Stromal cell of bone marrow (primary cell): ENCODE data around the gene HAGHL.

Experiments used
- DNase-seq: peaks from one replicate; pipeline ENCODE4 v3.0.0-alpha.2; 2012; ENCODE audit warnings: low read depth

The HAGHL gene

GRCh38 chr16:721765-722540 lies 5.0 kb upstream of the HAGHL start:
- DNase-seq: no peak

GRCh38 chr16:722835-723633 lies 3.9 kb upstream of the HAGHL start:
- DNase-seq: no peak

- DNase-seq: no peak
These were observed 3.2 kb upstream of the HAGHL start for GRCh38 chr16:723695-724094.

GRCh38 chr16:724188-725040 lies 2.5 kb upstream of the HAGHL start:
- DNase-seq: no peak

- no peak for DNase-seq
These were observed 1.9 kb upstream of the HAGHL start for GRCh38 chr16:725041-725376.

GRCh38 chr16:725463-726187 lies 1.3 kb upstream of the HAGHL start:
- DNase-seq: no peak

GRCh38 chr16:726188-726437 lies 793 bp upstream of the HAGHL start:
- no peak for DNase-seq

GRCh38 chr16:727291-727977 lies 528 bp downstream of the HAGHL start:
- DNase-seq: no peak

GRCh38 chr16:728131-728889 lies 1.4 kb downstream of the HAGHL start:
- DNase-seq: no peak

GRCh38 chr16:728890-729744 lies 2.2 kb downstream of the HAGHL start:
- DNase-seq: no peak

GRCh38 chr16:729768-730665 lies 3.1 kb downstream of the HAGHL start:
- no peak for DNase-seq

GRCh38 chr16:730666-731509 lies 4.0 kb downstream of the HAGHL start:
- no peak for DNase-seq

GRCh38 chr16:732332-732731 lies 5.4 kb downstream of the HAGHL start:
- DNase-seq: no peak

- DNase-seq: no peak
These were observed 6.0 kb downstream of the HAGHL start for GRCh38 chr16:732936-733335.

GRCh38 chr16:733382-734207 lies 6.7 kb downstream of the HAGHL start:
- no peak for DNase-seq

GRCh38 chr16:734208-734980 lies 7.5 kb downstream of the HAGHL start:
- DNase-seq: no peak
